Activated gamma-delta T cell treated with anti-CD3 and anti-CD28 coated beads, Interleukin-2, amount 50 U/mL, for 16 hours (primary cell): ENCODE results near the gene SNAP91.
"Not testable (repeated sequence)": the region's sequence is repeated elsewhere in the genome, so short reads cannot be mapped to it uniquely, and the experiment has no call there.

Experiments used
- DNase-seq: peaks from one replicate; pipeline ENCODE4 v3.0.0-alpha.2; 2020; ENCODE audit warnings: low read depth

The SNAP91 gene

DNA sequence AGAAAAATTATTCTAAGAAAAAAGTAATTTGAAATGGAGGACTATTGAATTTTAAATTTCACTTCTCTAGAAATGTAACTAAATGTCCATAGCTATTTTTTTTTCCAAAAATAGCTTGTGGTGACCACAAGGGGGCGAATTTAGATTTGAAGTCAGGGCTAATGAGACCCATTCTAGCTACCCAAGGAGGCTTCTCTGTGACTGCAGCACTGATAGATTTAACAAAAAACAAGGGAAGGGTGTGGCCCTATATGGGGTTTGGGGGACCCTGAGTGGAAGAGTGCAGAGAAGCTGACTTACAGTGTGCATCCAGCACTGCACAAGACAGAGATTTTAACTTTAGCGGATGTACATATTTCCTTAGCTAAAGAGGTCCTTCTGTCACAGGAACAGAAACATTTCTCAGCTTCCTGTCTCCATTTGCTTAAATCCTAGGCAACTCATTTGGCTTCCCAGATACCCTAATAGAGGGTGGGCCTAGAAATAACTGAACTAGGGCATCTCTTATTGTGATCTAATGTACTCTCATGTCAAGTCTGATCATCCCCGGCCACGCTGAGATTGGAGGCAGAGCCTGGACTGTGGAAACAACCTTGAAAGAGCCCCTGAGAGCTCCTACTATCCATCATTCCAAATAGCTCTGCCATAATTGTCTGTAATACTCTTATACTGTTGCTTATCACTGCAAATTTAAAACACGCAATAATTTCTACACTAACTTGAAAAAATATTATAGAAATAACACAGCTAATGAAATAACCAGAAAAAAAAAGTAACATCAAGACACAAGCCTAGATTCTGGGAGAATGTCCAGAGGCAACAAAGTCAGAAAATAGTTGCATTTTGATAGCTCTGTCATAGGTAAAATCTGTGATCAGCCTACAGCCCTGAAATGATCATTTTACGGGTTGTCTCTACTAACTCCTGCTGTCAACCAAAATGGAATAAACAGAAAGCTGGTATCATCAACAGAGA lies 93.6 kb downstream of the SNAP91 start:
- no peak for DNase-seq

- DNase-seq = no peak
Measured at GRCh38 chr6:83613378-83613777, 95.5 kb downstream of the SNAP91 start.

- DNase-seq = no peak
Measured at GRCh38 chr6:83609248-83609647, 99.7 kb downstream of the SNAP91 start.

- no peak for DNase-seq
Measured at GRCh38 chr6:83605517-83605916, 103.4 kb downstream of the SNAP91 start.

- DNase-seq = no peak
Measured at GRCh38 chr6:83603551-83603950, 105.3 kb downstream of the SNAP91 start.

DNA sequence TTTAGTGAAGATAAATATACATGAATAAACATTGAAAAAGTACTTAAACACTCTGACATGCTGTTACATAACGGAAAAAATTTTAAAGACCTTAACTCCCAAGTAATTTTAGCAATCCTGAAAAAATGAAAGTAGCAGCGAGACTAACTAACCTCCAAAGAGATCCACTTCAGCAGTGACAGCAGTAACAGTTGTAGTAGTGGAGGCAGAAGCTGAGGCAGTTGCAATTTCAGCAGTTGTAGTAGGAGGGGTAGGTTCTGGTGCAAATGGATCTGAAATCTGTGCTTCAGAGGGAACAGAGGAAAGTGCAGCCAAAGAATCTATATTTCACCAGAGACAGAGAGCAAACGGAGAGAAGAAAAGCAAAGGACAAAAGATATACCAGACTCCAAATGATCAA lies 107.8 kb downstream of the SNAP91 start:
- no peak for DNase-seq

DNA sequence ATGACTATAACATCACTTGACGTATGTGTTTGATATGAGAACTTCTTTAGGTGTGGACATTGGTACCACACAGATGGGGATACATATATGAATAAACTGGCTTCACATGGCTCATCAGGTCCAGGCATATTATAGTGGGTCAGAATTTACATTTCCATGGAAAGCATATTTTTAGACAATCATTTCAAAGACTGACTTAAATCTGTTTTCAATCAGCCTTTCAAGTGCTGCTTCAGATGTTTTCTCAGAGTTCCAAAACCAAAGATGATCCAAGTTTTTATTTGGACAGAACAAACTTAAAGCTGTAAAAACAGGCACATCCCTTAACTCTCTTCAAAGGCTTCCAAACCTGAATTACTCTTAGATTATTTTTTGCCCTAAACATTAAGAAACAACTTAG lies 108.4 kb downstream of the SNAP91 start:
- DNase-seq = no peak

- DNase-seq = no peak
Measured at GRCh38 chr6:83597511-83597910, 111.4 kb downstream of the SNAP91 start.

GRCh38 chr6:83597051-83597450 lies 111.8 kb downstream of the SNAP91 start:
- no peak for DNase-seq

DNA sequence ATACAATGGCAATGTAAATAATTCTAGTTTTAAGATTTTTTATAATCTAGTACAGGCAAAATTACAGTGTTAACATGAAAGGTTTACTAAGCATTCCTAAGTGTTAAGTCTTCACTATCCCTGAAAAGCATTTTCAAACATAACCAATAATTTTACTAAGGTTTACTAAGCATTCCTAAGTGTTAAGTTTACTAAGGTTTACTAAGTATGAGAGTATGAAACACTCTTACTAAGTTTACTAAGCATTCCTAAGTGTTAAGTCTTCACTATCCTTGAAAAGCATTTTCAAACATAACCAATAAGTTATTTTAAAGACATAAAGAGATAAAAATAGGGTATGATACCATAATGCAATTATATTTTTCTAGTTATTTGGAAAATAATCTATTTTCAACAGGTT lies 114.0 kb downstream of the SNAP91 start:
- no peak for DNase-seq

- no peak for DNase-seq
Measured at GRCh38 chr6:83593395-83593785, 115.5 kb downstream of the SNAP91 start.

GRCh38 chr6:83592770-83593394 lies 116.0 kb downstream of the SNAP91 start:
- DNase-seq = no peak

- DNase-seq = no peak
Measured at GRCh38 chr6:83590416-83590815, 118.5 kb downstream of the SNAP91 start.

DNA sequence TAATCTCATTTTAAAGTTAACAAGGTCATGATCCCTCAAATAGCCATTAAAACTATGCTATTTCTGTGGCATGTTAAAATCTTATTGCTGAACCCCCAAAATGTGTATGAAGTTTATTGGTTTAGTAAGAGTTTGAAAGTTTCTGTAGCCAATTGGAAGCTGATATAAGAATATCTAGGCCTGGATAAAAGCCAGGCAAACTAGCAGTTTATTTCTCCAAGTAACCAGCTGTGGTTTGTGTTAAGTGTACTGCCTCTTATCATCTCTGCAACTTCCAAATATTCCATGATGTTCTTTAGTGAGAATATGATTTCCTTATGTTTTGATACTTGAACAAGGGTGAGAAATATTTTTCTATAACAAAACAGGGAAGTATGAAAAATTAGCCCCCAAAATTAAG lies 119.8 kb downstream of the SNAP91 start:
- DNase-seq = no peak

DNA sequence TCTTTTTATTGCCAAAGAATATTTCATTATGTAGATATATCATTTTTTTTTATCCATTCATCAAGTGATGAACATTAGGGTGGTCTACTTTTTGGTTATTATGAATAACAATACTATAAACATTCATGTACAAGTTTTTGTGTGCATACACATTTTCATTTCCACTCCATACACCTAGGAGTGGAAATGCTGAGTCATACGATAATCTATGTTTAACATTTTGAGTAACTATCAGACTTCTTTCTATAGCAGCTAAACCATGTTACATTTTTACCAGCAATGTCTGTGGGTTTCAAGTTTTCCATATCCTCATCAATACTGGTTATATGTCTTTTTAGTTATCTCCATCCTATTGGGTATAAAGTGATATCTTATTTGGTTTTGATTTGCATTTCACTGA lies 130.8 kb downstream of the SNAP91 start:
- DNase-seq = no peak

DNA sequence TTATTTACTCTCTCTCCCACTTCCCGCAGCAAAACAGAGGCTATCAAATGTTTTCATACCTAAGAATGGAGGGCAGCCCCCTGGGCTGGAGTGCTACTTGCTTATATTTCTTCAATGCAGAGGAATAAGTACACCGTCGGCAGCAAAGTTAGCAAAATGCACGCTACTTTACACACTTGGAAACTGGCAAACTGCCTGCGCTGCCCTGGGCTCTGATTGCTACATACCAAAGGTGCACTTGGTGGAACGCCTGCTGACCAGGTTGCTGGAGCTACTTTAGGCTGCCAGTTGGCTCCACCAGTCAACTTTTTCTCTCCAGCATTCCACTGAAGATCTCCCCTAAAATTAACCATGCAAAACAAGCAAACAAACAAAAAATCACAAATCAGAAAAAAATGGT lies 134.1 kb downstream of the SNAP91 start:
- no peak for DNase-seq

- not testable (repeated sequence) for DNase-seq
Measured at GRCh38 chr6:83571663-83572185, 137.2 kb downstream of the SNAP91 start.

- DNase-seq = no peak
Measured at GRCh38 chr6:83558975-83559374, 149.9 kb downstream of the SNAP91 start.

- no peak for DNase-seq
Measured at GRCh38 chr6:83556871-83557270, 152.0 kb downstream of the SNAP91 start.

- not testable (repeated sequence) for DNase-seq
Measured at GRCh38 chr6:83551748-83552147, 157.2 kb downstream of the SNAP91 start.

GRCh38 chr6:83550482-83550881 lies 158.4 kb downstream of the SNAP91 start:
- DNase-seq = not testable (repeated sequence)

- DNase-seq = no peak
Measured at GRCh38 chr6:83546636-83547035, 162.3 kb downstream of the SNAP91 start.

DNA sequence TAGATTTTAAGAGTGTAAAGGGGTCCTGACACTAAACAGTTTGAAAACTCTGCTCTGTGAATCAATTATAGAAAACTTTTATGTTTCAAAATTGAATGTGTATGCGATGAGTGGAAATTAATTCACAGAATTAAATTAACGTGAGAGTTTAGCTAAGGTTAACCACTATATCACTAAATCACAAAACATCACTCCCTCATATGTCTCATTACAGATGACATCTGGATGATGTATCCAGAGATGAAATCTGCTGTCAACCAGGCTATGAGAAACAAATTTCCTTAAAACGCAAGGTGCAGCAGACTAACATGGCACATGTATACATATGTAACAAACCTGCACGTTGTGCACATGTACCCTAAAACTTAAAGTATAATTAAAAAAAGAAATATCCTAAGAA lies 169.2 kb downstream of the SNAP91 start:
- no peak for DNase-seq
